Myometrial cell (primary cell): ENCODE data around the gene FAM193B. TPM values are rescaled to one million over a fixed set of nuclear protein-coding genes. Genes with fewer than 3 reads are reported as not detected.

ENCODE experiments used
- total RNA-seq: library from RNA; depleted of rRNA; stranded (reverse); fragments of >200 nt; gene quantifications from 2 replicates; pipeline ENCODE4 v1.2.3, GENCODE V29; 2015

The FAM193B gene
- total RNA-seq, result 12.1 and 17.6 TPM in 2 replicates

DNA sequence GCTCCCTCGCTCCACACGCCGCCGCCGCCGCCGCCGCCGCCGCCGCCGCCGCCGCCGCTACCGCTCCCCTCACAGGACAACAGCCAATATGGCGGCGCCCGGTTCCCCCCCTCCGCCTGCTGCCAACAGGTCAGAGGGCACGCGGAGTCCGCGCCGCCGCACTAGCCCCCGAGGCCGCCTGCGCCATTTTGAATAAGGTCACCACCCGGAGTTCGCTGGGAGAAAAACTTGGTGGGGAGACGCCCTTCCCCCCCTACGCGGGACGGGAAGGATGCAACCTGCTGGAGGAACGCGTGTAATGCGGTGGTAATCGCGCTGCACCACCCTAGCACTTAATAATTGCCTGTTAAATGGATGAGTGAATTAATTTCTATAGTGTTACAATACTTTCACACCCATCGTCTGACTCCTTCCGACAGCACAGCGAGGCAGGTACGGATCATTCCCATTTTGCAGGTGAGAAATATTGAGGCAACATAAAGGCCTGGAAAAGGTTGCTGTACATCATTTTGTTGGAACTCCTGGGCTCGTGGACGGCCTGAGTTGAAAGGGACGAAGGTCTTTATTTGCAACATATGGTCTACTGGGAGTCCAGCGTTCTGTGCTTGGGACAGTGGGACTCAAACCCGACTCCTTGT lies at the start of gene FAM193B:
FAM193B (minus strand) TSS at position 90 of the 638 bp plus-strand sequence. CDS start 105 bp downstream, outside the sequence.

DNA sequence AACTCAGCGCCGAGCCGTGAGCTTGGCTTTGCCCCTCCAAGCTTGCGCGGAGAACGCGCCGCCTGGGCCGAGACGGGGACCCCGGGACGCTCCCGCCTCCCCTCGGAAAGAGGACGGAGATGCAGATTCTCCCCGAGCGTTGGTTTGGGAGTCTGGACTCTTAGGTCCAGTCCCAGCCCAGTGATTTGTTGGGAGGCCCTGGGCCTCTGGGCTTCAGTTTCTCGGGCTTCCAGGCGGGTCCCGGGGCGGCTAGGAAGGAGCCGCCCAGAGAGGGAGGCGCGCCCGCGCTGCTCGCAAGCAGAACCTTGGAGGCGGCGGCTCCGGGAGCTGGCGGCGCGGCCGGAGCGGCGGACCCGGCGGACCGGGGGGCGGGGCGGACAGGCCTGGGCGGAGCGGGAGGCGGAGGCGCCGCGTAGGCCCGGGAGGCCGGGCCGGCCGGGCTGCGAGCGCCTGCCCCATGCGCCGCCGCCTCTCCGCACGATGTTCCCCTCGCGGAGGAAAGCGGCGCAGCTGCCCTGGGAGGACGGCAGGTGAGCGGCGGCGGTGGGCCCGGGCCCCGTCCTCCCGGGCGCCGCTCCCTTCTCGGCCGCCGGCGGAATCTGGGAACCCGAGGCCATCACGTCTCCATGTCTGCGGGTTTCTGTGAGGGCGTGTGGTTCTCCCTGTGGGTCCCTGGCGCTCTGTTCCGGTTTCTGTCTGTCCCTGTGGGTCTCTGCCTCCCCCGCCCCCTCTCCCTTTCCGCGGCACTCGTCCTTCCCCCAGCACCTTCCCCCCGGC lies 45.6 kb upstream of the FAM193B start, which contains the start of gene B4GALT7:
B4GALT7 (plus strand) TSS at position 402 of the 777 bp plus-strand sequence; CDS start at position 481, 79 bp downstream.

DNA sequence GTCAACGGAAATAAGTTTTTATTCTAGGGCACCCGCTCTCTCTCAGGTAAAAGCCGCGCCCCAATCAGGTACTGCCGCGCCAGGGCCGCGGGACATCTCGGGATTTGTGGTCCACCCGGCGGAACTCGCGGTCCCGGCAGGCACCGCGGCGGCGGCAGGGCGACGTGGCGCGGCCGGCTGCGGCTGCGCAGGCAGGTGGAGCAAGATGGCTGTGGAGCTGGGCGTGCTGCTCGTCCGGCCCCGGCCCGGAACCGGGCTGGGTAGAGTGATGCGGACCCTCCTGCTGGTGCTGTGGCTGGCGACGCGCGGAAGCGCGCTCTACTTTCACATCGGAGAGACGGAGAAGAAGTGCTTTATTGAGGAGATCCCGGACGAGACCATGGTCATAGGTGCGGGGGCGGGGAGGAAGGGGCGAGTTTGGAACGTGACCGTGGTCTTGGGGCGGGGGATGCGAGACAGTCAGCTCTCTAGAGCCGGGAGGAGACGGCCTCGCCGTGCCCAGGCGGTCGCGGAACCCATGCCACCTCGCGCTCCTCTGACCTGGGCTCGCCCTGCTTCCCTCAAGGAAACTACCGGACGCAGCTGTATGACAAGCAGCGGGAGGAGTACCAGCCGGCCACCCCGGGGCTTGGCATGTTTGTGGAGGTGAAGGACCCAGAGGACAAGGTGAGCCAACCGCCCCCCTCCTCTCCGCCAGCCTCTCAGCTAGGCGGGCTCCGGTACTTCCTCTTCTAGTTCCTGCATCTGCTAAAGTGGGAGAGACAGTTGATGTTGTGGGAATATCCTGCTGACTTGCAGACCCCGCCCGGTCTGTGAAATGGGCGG lies 37.9 kb upstream of the FAM193B start, which contains the start of gene TMED9:
TMED9 (plus strand) TSS at position 194 of the 825 bp plus-strand sequence; CDS start at position 206, 12 bp downstream.

DNA sequence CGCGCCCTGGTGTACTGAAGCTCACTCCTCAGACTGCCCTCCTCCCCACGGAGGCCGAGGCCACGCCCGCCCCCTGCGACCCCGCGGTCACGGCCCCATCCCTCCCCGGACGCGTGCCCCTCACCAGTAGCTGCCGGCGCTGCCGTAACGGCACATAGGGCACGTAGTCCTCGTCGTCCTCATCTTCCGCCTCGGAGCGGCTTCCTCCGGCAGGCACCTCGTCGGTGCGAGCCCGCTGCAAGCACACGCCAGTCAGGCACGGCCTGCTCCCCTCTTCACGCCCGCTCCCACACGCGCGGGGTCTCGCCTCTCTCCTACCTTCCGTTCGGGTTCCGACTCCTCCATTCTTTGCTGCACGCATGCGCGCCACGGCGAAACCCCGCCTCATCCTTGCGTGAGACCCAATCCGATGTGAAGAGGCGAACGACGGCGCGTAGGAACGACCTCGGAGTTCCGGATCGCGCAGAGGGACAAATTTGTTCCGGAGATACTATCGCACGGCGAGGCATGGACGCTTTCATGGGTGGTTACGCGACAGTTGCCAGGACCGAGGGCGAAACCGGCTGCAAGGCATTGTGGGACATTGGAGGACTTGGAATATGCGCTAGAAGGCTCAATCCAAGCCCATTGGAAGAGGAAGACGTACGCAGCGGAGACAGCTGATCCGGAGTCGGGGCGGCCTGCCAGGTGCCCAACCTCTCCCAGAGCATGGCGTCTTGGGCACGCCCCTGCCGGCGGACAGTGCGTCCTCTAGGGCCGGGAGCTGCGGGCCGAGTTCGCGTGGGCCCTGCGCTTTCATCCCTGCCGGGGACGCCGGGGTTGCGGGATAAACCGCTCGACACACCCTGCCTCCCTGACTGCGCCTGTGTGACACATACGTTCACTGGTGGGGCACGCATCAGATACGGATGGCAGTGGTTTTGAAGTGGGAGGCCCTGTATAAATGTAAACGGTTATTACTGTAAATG lies 37.5 kb downstream of the FAM193B start, which contains the start of gene DDX41:
DDX41 (minus strand) TSS at position 361 of the 968 bp plus-strand sequence; CDS start at position 345, 16 bp downstream.

DNA sequence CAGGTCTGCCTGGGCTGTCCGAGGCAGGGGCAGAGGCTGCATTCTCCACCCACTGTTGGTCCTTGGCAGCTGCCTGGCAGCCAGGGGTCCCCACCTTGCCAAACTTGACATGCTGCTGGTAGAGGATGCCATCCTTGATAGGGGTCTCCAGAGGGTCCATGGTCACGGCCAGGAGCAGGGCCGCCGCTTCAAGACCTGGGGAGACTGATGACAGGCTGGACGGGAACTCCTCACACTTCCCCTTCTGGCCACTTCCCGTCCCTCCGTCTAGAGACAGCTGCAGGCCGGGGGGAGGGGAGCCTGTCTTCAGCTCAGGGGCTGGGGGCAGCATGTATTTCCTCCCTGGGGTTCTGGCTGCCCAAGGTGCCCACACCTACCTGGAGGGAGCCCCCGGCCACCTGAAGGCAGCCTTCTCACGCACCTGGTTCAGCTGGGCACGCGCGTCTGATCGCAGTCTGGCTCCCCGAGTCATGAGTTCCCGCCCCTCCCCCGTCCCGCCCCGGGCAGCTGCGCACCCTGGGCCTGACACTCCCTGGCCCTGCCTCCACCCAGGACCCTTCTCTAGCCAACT lies 44.9 kb downstream of the FAM193B start, which contains the start of gene DOK3:
DOK3 (minus strand) TSS at position 446 of the 571 bp plus-strand sequence; CDS start at position 160, 286 bp downstream.

DNA sequence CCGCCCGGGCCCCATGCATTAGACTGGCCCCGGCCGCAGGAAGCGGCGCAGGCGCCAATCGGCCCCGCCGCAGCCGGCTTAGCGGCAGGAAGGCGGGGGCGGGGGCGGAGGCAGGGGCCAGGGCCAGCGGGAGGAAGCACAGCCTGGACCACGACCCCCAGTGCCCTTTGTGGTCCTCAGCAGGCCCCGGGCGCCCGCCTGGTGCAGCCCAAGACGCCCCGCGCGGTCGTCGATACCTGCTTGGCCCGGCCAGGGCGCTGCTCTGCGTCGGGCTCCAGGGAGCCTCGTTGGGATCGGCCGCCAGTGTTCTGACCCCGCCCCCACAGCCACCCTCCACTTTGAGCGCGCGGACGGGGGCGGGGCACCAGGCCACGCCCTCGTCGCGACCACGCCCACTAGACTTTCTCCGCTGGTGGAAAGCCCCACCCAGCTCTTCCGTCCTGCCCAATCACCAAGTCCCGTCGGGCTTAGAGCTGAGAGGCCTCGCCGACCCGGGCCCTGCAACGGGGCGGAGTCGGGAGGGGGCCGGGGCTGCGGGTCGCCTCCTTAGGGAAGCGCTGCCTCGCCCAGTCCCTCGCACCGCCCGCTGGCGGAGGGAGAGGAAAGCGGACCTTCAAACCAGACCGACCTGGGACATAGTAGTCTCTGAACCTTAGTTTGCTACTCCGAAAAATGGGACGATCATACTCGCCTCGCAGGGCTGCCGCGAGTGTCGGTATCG lies 56.9 kb downstream of the FAM193B start, which contains the start of gene PDLIM7:
PDLIM7 (minus strand) TSS at position 313 of the 721 bp plus-strand sequence. CDS start 1,092 bp downstream, outside the sequence.

DNA sequence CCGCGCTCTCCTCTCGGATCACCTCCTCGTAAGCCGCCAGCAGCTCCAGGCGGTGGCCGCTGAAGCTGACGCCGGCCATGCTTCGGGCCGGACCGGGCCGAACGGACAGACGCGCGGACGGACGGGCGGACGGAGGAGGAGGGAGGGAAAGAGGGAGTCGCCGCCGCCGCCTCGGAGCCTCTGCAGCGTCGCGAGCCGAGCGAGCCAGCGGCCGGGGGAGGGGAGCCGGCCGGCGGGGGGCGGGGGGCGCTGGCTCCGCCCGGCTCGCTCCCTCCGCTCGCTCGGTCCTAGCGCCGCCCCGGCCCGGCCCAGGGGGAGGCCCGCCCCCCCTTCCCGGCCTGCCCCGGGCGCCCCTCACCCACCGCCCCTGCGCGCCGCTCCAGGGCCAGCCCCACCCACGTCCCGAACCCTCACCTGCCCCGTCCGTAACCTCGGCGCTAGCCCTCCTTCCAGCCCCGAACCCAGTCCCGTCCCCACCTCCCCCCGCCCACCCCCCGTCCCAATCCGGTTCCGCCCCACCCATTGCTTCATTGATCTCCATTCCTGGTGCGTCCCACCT lies 80.8 kb downstream of the FAM193B start, which contains the start of gene DBN1:
DBN1 (minus strand) TSS at position 192 of the 559 bp plus-strand sequence; CDS start at position 79, 113 bp downstream.

Other genes starting within 250 kb of the FAM193B start
- 31.1 and 85.1 TPM in 2 replicates for gene MXD3, start 242.7 kb downstream of the FAM193B start, total RNA-seq
- gene LMAN2, start 202.9 kb downstream of the FAM193B start, total RNA-seq, result 312 and 382 TPM in 2 replicates
- gene RGS14, start 196.6 kb downstream of the FAM193B start, total RNA-seq, result 4.9 and 15.1 TPM in 2 replicates
- gene SLC34A1, start 170.1 kb downstream of the FAM193B start, total RNA-seq, result not detected in 2 replicates
- gene PFN3, start 153.9 kb downstream of the FAM193B start, total RNA-seq, result not detected in 2 replicates
- gene F12, start 145.0 kb downstream of the FAM193B start, total RNA-seq, result 2.8 TPM in 1 of 2 replicates, not detected in the other
- gene GRK6, start 127.9 kb downstream of the FAM193B start, total RNA-seq, result 48.4 and 55.9 TPM in 2 replicates
- gene PRR7, start 107.7 kb downstream of the FAM193B start, total RNA-seq, result 19.5 and 30.3 TPM in 2 replicates
- gene DBN1, start 80.9 kb downstream of the FAM193B start, total RNA-seq, result 348 and 392 TPM in 2 replicates
- gene PDLIM7, start 57.0 kb downstream of the FAM193B start, total RNA-seq, result 237 and 285 TPM in 2 replicates
- gene DOK3, start 44.7 kb downstream of the FAM193B start, total RNA-seq, result 1.2 TPM in 1 of 2 replicates, not detected in the other
- gene DDX41, start 37.6 kb downstream of the FAM193B start, total RNA-seq, result 94.8 and 97.7 TPM in 2 replicates
- 213 and 273 TPM in 2 replicates for gene TMED9, start 37.6 kb upstream of the FAM193B start, total RNA-seq
- gene B4GALT7, start 45.6 kb upstream of the FAM193B start, total RNA-seq, result 60.8 and 61.0 TPM in 2 replicates
- not detected in 2 replicates for gene FAM153A, start 228.3 kb upstream of the FAM193B start, total RNA-seq